ENCODE measurements around the gene LYPD3.

The LYPD3 gene

DNA sequence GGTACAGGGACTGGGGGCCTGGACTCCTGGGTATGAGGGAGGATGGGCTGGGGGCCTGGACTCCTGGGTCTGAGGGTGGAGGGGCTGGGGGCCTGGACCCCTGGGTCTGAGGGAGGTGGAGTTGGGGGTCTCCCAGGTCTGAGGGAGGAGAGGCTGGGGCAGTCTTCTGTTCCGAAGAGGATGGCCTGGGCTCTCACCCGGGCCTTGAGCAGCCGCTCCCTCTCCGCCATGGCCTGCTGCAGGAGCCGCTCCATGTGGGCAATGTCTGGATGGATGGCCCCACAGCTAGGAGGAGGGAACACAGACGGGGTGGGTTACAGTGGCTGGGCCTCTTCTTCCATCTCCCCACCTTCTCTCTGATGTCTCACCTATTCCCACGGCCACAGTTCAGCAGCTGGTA is 21.0 kb upstream of the LYPD3 start:
- 100% methylated on average over 4 of the region's 7 CpGs for WGBS (ENCODE audit: insufficient coverage)
- DNase-seq, result no peak
- Histone ChIP-seq H3K4me3 (ENCODE audit: control insufficient read depth in 1 of 7, extremely low read depth in 1 of 7, insufficient read depth in 4 of 7, low read depth in 2 of 7, low read length in 6 of 7) (no peak overlapping the region), H3K4me1 (ENCODE audit: control extremely low read depth in 1 of 4, control insufficient read depth in 4 of 4, insufficient read depth in 4 of 4, low read length in 3 of 4) (peaks cover 5 to 32% (median 26%) of the 10 kb centered on the region in 4 experiments), H3K27me3 (replicated peaks in 2 of 5; ENCODE audit: control insufficient read depth in 4 of 5, insufficient read depth in 5 of 5, low read length in 4 of 5) (no peaks in the 10 kb centered on the region), H3K27ac (ENCODE audit: insufficient read depth in 1 of 2, low read depth in 1 of 2, low read length in 2 of 2, poor library complexity in 1 of 2, severe bottlenecking in 2 of 2) (no peak overlapping the region), H3K9me3 (ENCODE audit: control extremely low read depth in 1 of 5, control insufficient read depth in 4 of 5, insufficient read depth in 2 of 5, low read depth in 1 of 5, low read length in 4 of 5) (no peaks in the 10 kb centered on the region), H3K36me3 (ENCODE audit: control insufficient read depth in 4 of 4, insufficient read depth in 4 of 4, low read length in 3 of 4) (peaks cover 0 to 3% (median 0%) of the 10 kb centered on the region in 4 experiments)
- ChIA-PET POLR2A (no interaction called here), CTCF (interaction anchor here (2.9 kb wide), 1 partner anchor 33 kb away, joined by 10 read pairs; no protein-coding TSS in a partner anchor)

- peaks cover 0 to 3% (median 0%) of the 10 kb centered on the region in 4 experiments for H3K36me3 ChIP-seq (ENCODE audit: control insufficient read depth in 4 of 4, insufficient read depth in 4 of 4, low read length in 3 of 4)
- ChIA-PET POLR2A (no interaction called here), CTCF (no interaction called here)
- H3K27ac ChIP-seq (ENCODE audit: insufficient read depth in 1 of 2, low read depth in 1 of 2, low read length in 2 of 2, poor library complexity in 1 of 2, severe bottlenecking in 2 of 2), result no peak overlapping the region
- no peaks in the 10 kb centered on the region for H3K9me3 ChIP-seq (ENCODE audit: control extremely low read depth in 1 of 5, control insufficient read depth in 4 of 5, insufficient read depth in 2 of 5, low read depth in 1 of 5, low read length in 4 of 5)
- 97% methylated on average over 4 of the region's 6 CpGs for WGBS (ENCODE audit: insufficient coverage)
- peaks cover 5 to 32% (median 26%) of the 10 kb centered on the region in 4 experiments for H3K4me1 ChIP-seq (ENCODE audit: control extremely low read depth in 1 of 4, control insufficient read depth in 4 of 4, insufficient read depth in 4 of 4, low read length in 3 of 4)
- H3K4me3 ChIP-seq (ENCODE audit: control insufficient read depth in 1 of 7, extremely low read depth in 1 of 7, insufficient read depth in 4 of 7, low read depth in 2 of 7, low read length in 6 of 7), result no peak overlapping the region
- no peak for DNase-seq
- no peaks in the 10 kb centered on the region for H3K27me3 ChIP-seq (replicated peaks in 2 of 5; ENCODE audit: control insufficient read depth in 4 of 5, insufficient read depth in 5 of 5, low read length in 4 of 5)
Observed at GRCh38 chr19:43485951-43486350, 20.5 kb upstream of the LYPD3 start.

DNA sequence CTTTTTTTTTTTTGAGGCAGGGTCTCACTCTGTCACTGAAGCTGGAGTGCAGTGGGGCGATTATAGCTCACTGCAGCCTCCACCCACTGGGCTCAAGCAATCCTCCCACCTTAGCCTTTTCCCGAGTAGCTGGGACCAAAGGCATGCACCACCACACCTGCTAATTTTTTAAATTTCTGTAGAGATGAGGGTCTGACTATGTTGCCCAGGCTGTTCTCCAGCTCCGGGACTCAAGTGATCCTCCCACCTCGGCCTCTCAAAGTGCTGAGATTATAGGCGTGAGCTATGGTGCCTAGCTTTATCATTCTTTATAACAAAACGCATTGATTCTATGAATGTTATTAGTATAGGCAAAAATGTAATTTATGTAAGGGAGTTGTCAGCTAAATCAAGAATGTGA is 17.9 kb upstream of the LYPD3 start:
- WGBS (ENCODE audit: insufficient coverage), result 100% methylated on average over 1 of the region's 6 CpGs
- CTCF ChIA-PET, result interaction anchor here (0.7 to 1.8 kb wide), 5 partner anchors 9 to 35 kb away, joined by 3 to 4 read pairs (median 4); no protein-coding TSS in a partner anchor
- POLR2A ChIA-PET, result no interaction called here
- H3K4me1 ChIP-seq (ENCODE audit: control extremely low read depth in 1 of 4, control insufficient read depth in 4 of 4, insufficient read depth in 4 of 4, low read length in 3 of 4), result peaks cover 5 to 19% (median 16%) of the 10 kb centered on the region in 4 experiments
- peaks cover 0 to 5% (median 0%) of the 10 kb centered on the region in 4 experiments for H3K36me3 ChIP-seq (ENCODE audit: control insufficient read depth in 4 of 4, insufficient read depth in 4 of 4, low read length in 3 of 4)
- H3K27me3 ChIP-seq (replicated peaks in 2 of 5; ENCODE audit: control insufficient read depth in 4 of 5, insufficient read depth in 5 of 5, low read length in 4 of 5), result no peaks in the 10 kb centered on the region
- H3K4me3 ChIP-seq (ENCODE audit: control insufficient read depth in 1 of 7, extremely low read depth in 1 of 7, insufficient read depth in 4 of 7, low read depth in 2 of 7, low read length in 6 of 7), result no peak overlapping the region
- no peaks in the 10 kb centered on the region for H3K9me3 ChIP-seq (ENCODE audit: control extremely low read depth in 1 of 5, control insufficient read depth in 4 of 5, insufficient read depth in 2 of 5, low read depth in 1 of 5, low read length in 4 of 5)
- no peak overlapping the region for H3K27ac ChIP-seq (ENCODE audit: insufficient read depth in 1 of 2, low read depth in 1 of 2, low read length in 2 of 2, poor library complexity in 1 of 2, severe bottlenecking in 2 of 2)
- no peak for DNase-seq

- H3K27ac ChIP-seq (ENCODE audit: insufficient read depth in 1 of 2, low read depth in 1 of 2, low read length in 2 of 2, poor library complexity in 1 of 2, severe bottlenecking in 2 of 2), result no peak overlapping the region
- no peaks in the 10 kb centered on the region for H3K27me3 ChIP-seq (replicated peaks in 2 of 5; ENCODE audit: control insufficient read depth in 4 of 5, insufficient read depth in 5 of 5, low read length in 4 of 5)
- ChIA-PET CTCF (no interaction called here), POLR2A (no interaction called here)
- peaks cover 0 to 9% (median 7%) of the 10 kb centered on the region in 4 experiments for H3K4me1 ChIP-seq (ENCODE audit: control extremely low read depth in 1 of 4, control insufficient read depth in 4 of 4, insufficient read depth in 4 of 4, low read length in 3 of 4)
- WGBS (ENCODE audit: insufficient coverage), result 100% methylated on average over 2 of the region's 4 CpGs
- H3K9me3 ChIP-seq (ENCODE audit: control extremely low read depth in 1 of 5, control insufficient read depth in 4 of 5, insufficient read depth in 2 of 5, low read depth in 1 of 5, low read length in 4 of 5), result no peaks in the 10 kb centered on the region
- peaks cover 0 to 10% (median 1%) of the 10 kb centered on the region in 4 experiments for H3K36me3 ChIP-seq (ENCODE audit: control insufficient read depth in 4 of 4, insufficient read depth in 4 of 4, low read length in 3 of 4)
- H3K4me3 ChIP-seq (ENCODE audit: control insufficient read depth in 1 of 7, extremely low read depth in 1 of 7, insufficient read depth in 4 of 7, low read depth in 2 of 7, low read length in 6 of 7), result no peak overlapping the region
- DNase-seq, result no peak
Observed at GRCh38 chr19:43482193-43482592, 16.8 kb upstream of the LYPD3 start.

DNA sequence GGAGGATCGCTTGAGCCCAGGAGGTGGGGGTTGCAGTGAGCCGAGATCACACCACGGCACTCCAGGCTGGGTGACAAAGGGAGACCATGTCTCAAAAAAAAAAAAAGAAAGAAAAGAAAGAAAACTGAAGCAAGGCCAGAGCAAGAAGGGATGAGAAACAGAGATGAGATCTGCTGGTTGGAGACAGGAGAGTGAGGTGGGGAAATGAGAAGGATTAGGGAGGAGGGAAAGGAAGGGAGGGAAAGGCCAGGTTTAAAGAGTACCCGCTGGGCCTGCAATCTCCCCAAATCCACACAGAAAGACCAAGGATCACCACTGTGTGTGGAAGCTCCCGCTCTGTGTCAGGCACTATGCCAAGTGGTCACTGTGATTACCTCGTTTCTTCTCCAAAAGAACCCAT is 16.3 kb upstream of the LYPD3 start:
- POLR2A ChIA-PET, result no interaction called here
- peaks cover 0 to 10% (median 1%) of the 10 kb centered on the region in 4 experiments for H3K36me3 ChIP-seq (ENCODE audit: control insufficient read depth in 4 of 4, insufficient read depth in 4 of 4, low read length in 3 of 4)
- no peaks in the 10 kb centered on the region for H3K9me3 ChIP-seq (ENCODE audit: control extremely low read depth in 1 of 5, control insufficient read depth in 4 of 5, insufficient read depth in 2 of 5, low read depth in 1 of 5, low read length in 4 of 5)
- H3K27me3 ChIP-seq (replicated peaks in 2 of 5; ENCODE audit: control insufficient read depth in 4 of 5, insufficient read depth in 5 of 5, low read length in 4 of 5), result no peaks in the 10 kb centered on the region
- DNase-seq, result no peak
- 96% methylated on average over 3 of the region's 6 CpGs for WGBS (ENCODE audit: insufficient coverage)
- no peak overlapping the region for H3K4me3 ChIP-seq (ENCODE audit: control insufficient read depth in 1 of 7, extremely low read depth in 1 of 7, insufficient read depth in 4 of 7, low read depth in 2 of 7, low read length in 6 of 7)
- peaks cover 0 to 4% (median 2%) of the 10 kb centered on the region in 4 experiments for H3K4me1 ChIP-seq (ENCODE audit: control extremely low read depth in 1 of 4, control insufficient read depth in 4 of 4, insufficient read depth in 4 of 4, low read length in 3 of 4)
- CTCF ChIA-PET, result no interaction called here
- no peak overlapping the region for H3K27ac ChIP-seq (ENCODE audit: insufficient read depth in 1 of 2, low read depth in 1 of 2, low read length in 2 of 2, poor library complexity in 1 of 2, severe bottlenecking in 2 of 2)

- WGBS (ENCODE audit: insufficient coverage), result 96% methylated on average over 3 of the region's 3 CpGs
- peaks cover 0 to 2% (median under 1%) of the 10 kb centered on the region in 4 experiments for H3K4me1 ChIP-seq (ENCODE audit: control extremely low read depth in 1 of 4, control insufficient read depth in 4 of 4, insufficient read depth in 4 of 4, low read length in 3 of 4)
- H3K9me3 ChIP-seq (ENCODE audit: control extremely low read depth in 1 of 5, control insufficient read depth in 4 of 5, insufficient read depth in 2 of 5, low read depth in 1 of 5, low read length in 4 of 5), result no peaks in the 10 kb centered on the region
Observed at GRCh38 chr19:43480574-43480973, 15.2 kb upstream of the LYPD3 start.

DNA sequence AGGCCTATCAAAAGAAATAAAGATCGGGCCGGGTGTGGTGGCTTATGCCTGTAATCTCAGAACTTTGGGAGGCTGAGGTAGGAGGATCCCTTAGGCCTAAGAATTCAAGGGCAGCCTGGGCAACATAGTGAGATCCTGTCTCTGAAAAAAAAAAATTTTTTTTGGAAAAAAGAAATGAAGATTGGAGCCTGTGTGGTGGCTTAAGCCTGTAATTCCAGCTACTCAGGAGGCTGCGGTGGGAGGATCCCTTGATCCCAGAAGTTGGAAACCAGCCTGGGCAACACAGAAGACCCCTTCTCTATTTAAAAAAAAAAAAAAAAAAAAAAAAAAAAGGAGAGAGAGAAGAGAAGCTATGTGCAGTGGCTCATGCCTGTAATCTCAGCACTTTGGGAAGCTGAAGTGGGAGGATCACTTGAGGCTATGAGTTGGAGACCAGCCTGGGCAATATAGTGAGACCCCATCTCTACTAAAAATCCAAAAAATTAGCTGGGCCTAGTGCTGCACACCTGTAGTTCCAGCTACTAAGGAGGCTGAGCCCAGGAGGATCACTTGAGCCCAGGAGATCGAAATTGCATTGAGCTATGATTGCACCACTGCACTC is 14.7 kb upstream of the LYPD3 start:
- ChIA-PET CTCF (interaction anchor here (0.9 to 1.8 kb wide), 6 partner anchors 12 to 50 kb away, joined by 3 to 4 read pairs (median 4); partner anchors contain the start of gene PHLDB3), POLR2A (no interaction called here)
- peaks cover 0 to 7% (median 4%) of the 10 kb centered on the region in 4 experiments for H3K4me1 ChIP-seq (ENCODE audit: control extremely low read depth in 1 of 4, control insufficient read depth in 4 of 4, insufficient read depth in 4 of 4, low read length in 3 of 4)
- DNase-seq, result no peak
- H3K36me3 ChIP-seq (ENCODE audit: control insufficient read depth in 4 of 4, insufficient read depth in 4 of 4, low read length in 3 of 4), result peaks cover 0 to 10% (median 1%) of the 10 kb centered on the region in 4 experiments
- no peak overlapping the region for H3K27ac ChIP-seq (ENCODE audit: insufficient read depth in 1 of 2, low read depth in 1 of 2, low read length in 2 of 2, poor library complexity in 1 of 2, severe bottlenecking in 2 of 2)
- WGBS (ENCODE audit: insufficient coverage), result 93% methylated on average over 2 of the region's 4 CpGs
- H3K27me3 ChIP-seq (replicated peaks in 2 of 5; ENCODE audit: control insufficient read depth in 4 of 5, insufficient read depth in 5 of 5, low read length in 4 of 5), result no peaks in the 10 kb centered on the region
- no peaks in the 10 kb centered on the region for H3K9me3 ChIP-seq (ENCODE audit: control extremely low read depth in 1 of 5, control insufficient read depth in 4 of 5, insufficient read depth in 2 of 5, low read depth in 1 of 5, low read length in 4 of 5)
- no peak overlapping the region for H3K4me3 ChIP-seq (ENCODE audit: control insufficient read depth in 1 of 7, extremely low read depth in 1 of 7, insufficient read depth in 4 of 7, low read depth in 2 of 7, low read length in 6 of 7)

More at GRCh38 chr19:43480574-43480973, 15.2 kb upstream of the LYPD3 start:
- Histone ChIP-seq H3K36me3 (ENCODE audit: control insufficient read depth in 4 of 4, insufficient read depth in 4 of 4, low read length in 3 of 4) (peaks cover 0 to 10% (median 1%) of the 10 kb centered on the region in 4 experiments), H3K27ac (ENCODE audit: insufficient read depth in 1 of 2, low read depth in 1 of 2, low read length in 2 of 2, poor library complexity in 1 of 2, severe bottlenecking in 2 of 2) (no peak overlapping the region), H3K4me3 (ENCODE audit: control insufficient read depth in 1 of 7, extremely low read depth in 1 of 7, insufficient read depth in 4 of 7, low read depth in 2 of 7, low read length in 6 of 7) (no peak overlapping the region), H3K27me3 (replicated peaks in 2 of 5; ENCODE audit: control insufficient read depth in 4 of 5, insufficient read depth in 5 of 5, low read length in 4 of 5) (no peaks in the 10 kb centered on the region)
- DNase-seq, result no peak
- ChIA-PET CTCF (interaction anchor here (1.0 to 1.8 kb wide), 5 partner anchors 13 to 49 kb away, joined by 3 to 4 read pairs (median 4); partner anchors contain the start of gene PHLDB3), POLR2A (no interaction called here)
